SHP77 (cell line): ENCODE results near the gene PM20D1.
"Not testable (repeated sequence)": the region's sequence is repeated elsewhere in the genome, so short reads cannot be mapped to it uniquely, and the experiment has no call there.

Experiments used
- DNase-seq, 2 experiments: peaks; one replicate each; lab custom pipeline; 2025; lab: John Stamatoyannopoulos, UW

PM20D1 gene

DNA sequence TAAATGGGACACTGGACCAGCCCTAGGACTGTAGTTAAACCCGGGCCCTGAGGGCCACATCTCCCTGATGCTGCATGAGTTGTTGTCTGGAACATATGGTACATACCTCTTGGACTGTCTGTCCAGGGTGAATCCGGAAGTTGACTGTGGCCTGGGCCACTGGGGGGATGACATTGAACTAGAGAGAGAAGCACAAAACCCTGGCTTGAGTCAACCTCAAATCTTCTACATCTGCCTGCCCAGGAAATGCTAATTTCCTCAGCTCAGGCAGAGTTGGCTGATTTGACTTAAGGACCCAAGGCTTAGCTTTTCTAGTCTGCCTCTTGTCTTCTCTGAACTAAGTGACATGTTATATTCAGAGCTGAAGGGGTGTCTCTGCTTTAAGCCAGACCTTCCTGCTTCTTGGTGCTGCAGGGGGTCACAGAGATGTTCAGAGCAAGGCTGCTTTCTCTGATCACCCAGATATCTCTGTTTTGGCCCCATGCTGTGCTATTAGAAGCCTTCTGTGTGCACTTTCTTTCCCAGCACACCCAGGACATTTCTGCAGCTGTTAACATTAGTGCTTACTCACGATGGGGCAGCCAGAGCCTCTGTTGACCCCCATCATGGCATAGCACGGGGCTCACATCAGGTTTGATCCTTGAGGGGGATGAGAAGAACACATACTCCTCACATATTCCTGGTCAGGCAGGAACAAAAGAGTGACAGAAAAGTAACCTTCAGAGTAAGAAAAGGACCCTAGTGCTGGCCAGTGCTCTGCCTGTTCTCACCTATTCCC is 9.6 kb downstream of the PM20D1 start:
- no peak for DNase-seq

DNA sequence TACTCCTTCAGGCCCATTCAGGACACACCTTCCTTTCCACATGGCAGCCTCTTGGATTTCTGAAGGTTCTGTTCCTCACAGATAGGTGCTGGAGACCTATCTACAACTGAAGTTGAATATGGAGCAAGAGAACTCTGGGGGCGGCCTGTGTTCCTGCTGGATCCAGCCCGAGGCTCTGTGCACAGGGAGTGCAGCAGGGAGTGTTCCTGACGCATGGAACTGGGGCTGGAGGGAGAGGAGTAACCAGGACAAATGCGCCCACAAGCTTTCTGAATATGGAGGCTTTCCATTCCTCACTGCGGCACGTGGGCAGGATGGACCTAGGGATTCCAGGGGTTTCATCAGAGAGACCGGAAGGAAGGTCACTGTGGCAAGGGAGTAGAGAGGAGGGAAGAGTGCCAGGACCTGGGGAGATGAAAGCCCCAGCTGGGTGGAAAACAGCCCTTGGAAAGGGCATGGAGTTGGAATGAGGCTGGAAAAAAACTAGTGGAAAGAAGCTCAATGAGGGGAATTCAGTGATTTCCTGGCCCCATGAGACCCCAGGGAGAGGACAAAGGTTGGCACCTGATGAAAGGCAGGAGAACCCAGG is 12.5 kb downstream of the PM20D1 start:
- DNase-seq = no peak

DNA sequence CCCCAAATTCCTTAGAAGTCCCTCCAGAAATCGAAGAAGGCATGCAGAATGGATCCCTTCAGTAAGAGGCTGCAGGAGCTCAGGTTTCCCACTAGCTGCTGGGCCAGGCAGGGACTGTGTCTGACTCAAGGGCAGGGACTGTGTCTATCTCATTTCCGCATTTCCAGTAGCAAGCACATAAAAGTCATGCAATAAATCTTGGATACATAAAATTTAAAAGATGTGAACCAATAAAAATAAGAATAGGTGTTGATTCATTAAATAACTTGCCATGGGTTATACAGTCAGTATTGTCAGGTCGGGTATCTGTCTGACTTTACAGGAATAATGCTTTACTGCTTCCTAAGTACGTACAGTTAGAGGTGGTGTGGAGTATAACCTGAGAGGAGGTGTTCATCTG is 15.2 kb downstream of the PM20D1 start:
- no peak for DNase-seq

DNA sequence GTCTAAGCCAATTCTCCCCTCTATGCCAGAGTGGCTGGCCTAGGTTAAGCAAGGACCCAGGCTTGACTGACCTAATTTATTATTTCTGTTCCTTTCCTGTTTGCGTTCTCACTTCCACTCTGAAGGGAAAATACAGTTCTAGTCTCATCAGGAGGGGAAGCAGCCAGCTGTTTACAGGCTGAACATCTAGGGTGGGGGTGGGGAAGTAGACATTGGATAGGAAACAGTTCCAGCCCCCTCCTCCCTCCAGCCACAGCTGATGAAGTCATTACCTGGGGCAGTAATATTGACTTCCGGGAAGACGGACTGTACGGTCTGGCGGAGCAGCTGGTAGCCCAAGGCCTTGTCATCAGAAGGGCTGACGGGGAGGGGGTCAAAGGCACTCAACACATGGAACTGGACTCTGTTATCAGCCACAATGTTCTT is 17.6 kb downstream of the PM20D1 start:
- DNase-seq = peak in 1 of 2 experiments; percentile 53

- no peak for DNase-seq
These were observed 22.3 kb downstream of the PM20D1 start for GRCh38 chr1:205827623-205828022.

DNA sequence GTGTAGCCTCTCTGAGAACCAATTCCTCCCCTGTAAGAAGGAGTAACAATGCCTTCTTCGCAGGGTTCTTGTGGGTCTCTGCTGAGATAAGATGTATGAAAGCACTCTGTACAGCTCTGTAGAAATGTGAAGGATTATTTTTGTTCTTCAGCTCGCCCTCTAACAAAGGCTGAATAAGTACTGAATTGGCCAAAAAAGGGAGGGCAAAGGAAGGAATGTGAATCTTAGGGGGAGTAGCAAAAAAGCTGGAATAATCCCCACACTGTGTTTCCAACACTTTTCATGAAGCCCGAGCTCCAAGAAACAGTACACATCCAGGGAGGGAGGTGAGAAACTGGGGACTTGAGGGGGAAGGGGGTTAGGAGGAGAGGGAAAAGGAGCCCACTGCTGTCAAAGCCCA is 22.9 kb downstream of the PM20D1 start:
- DNase-seq = no peak

DNA sequence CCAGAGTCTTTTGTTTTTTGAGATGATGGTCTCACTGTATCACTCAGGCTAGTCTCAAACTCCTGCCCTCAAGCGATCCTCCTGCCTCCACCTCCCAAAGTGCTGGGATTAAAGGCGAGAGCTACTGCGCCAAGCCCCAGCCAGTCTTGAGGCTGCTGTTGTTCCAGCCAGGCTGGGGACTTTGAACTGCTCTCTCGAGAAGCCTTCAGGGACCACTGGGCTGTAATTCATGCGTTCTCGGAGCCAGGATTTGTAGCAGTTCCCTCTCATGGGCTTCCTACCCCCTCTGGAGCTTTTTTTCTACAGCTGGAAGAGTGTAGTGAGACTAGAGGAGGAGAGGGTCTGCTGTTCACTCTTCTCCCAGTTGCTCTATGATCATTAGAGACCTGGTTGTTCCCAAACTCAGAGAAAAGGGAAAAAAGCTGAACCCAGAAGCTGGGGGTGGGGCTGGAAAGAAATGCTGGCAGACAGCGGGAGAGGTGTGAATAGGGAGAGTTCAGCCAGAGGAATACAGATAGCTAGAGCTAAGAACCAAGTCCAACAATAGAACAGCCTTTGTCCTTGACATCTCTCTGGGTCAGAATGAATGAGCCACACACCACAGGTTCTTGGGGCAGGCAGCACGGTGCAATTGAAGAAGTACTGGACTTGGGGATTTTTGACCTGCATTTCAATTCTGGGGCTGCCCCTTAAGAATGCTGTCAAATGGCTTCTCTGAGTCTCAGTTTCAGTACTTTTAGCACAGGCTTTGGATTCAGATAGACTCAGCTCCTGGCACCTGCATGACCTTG is 23.7 kb downstream of the PM20D1 start:
- no peak for DNase-seq

DNA sequence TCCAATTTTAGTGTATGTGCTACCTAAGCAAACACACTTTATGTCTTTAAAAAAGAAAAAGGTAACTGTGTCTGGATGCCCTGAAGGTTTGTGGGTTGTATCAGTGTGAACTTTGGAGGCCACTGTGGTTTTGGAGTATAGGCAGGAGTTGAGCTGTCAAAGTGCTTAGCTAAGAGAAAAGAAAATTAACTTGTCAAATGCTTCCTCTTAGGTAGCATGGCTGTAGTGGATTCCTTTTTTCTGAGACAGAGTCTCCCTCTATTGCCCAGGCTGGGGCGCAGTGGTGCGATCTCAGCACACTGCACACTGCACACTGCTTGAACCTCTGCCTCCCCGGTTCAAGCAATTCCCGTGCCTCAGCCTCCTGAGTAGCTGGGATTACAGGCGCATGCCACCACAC is 25.8 kb downstream of the PM20D1 start:
- no peak for DNase-seq

DNA sequence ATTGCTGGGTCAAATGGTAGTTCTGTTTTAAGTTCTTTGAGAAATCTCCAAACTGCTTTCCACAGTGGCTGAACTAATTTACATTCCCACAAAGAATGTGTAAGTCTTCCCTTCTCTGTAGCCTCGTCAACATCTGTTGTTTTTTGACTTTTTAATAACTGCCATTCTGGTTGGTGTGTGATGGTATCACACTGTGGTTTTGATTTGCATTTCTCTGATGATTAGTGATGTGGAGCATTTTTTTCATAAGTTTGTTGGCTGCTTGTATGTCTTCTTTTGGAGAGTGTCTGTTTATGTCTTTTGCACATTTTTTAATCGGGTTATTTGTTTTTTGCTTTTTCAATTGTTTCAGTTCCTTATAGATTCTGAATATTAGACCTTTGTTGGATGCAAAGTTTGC is 26.7 kb downstream of the PM20D1 start:
- not testable (repeated sequence) for DNase-seq

DNA sequence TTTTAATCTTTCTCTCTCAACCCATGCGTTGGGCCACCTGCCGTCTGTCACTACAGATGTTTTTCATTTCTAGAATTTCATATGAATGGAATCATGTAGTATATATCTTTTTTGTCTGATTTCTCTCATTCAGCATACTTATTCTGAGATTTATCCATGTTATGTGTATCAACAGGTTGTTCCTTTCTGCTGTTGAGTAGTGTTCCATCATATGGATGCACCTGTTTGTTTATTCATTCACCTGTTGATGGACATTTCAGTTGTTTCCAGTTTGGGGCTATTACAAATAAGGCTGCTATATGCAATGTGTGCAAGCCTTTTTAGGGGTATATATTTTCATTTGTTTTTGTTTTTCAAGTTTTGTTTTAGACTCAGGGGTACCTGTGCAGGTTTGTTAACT is 27.5 kb downstream of the PM20D1 start:
- DNase-seq = no peak

- no peak for DNase-seq
These were observed 31.9 kb downstream of the PM20D1 start for GRCh38 chr1:205817988-205818387.

DNA sequence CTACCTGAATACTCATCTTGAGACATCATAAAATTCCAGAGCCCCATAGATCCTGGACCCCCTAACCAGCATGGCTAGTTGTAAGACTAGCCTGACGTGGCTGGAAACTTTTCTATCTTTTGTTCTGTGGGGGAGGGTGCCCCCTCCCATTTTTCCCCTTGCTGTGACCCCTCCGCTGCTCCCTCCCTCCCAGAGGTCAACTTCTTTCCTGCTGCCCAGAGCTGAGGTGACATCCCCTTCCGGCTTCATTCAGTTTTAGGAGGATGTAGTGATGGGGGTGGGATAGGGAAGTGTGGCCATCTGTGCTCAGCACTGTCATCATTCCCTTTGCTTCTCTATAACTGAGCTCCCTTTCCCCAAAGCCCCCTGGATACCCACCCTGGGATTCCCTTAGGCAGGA is 32.6 kb downstream of the PM20D1 start:
- no peak for DNase-seq

DNA sequence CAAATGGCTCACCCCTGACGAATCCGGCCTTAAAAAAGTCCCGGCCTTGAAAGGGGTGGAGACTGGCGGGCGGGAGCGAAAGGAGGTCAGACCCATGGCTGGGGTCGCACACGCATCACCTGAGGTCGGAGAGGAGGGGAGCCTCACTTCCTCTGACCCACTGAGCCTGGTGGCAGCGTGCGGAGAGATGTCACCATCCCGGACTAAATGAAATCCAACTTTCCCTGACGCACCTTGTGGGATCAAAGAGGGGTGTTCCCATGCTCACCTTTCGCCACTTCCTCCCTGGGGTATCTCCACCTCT is 36.2 kb downstream of the PM20D1 start:
- DNase-seq = peak in 1 of 2 experiments; percentile 3

- DNase-seq = peak; percentile 82 to 86
These were observed 36.8 kb downstream of the PM20D1 start, which contains the start of gene SLC41A1 for GRCh38 chr1:205812878-205813754. Gene SLC41A1 (minus strand): TSS chr1:205813198. CDS start chr1:205810441, 2,757 bp downstream.

GRCh38 chr1:205812271-205812877 is 37.6 kb downstream of the PM20D1 start:
- DNase-seq = peak in 1 of 2 experiments; percentile 14

- DNase-seq = peak in 1 of 2 experiments; percentile 10
These were observed 38.3 kb downstream of the PM20D1 start for GRCh38 chr1:205811660-205812059.

DNA sequence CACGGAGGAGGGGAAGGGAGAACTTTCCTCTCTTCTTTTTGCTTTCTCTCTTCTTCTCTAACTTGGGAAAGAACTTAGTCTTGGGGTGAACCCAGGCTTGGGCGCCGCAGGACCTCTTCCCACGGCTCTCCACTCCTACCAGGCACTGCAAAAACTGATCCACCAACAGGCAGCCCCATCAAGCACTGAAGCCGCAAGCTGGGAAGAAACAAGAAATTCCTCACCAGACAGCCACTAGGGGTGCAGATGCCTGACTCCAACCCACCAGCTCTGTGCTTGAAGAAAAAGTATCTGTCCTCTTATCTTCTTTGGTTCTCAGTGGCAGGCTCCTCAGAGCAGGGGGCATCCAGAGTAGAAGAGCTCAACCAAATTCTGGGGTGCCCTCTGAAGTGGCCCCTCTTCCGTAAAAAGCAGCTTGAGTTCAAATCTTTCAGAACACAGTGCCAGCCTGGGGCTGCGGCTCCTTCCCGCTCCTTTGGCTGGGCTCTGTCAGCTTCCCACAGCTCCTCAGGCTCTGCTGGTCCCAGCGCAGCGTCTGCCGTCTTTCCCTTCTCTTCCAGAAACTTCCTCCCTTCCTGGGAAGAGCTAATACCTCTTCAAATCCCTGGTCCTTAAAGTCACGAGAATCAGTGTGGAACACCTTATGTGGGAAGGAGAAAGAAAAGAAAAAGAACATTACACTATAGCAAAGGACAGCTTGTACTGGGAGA is 39.3 kb downstream of the PM20D1 start:
- no peak for DNase-seq

- DNase-seq = no peak
These were observed 40.0 kb downstream of the PM20D1 start for GRCh38 chr1:205809942-205810345.

- DNase-seq = no peak
These were observed 40.5 kb downstream of the PM20D1 start for GRCh38 chr1:205809469-205809868.

GRCh38 chr1:205805082-205805711 is 44.7 kb downstream of the PM20D1 start:
- no peak for DNase-seq
